Right hindlimb (tissue), 1 donor: Measurements from ENCODE around the gene FRMD4A.
"Not testable (repeated sequence)": the region's sequence is repeated elsewhere in the genome, so short reads cannot be mapped to it uniquely, and the experiment has no call there.

Experiments
- DNase-seq: peaks from one replicate; pipeline ENCODE4 v3.0.0-alpha.2; 2018

The FRMD4A gene

DNA sequence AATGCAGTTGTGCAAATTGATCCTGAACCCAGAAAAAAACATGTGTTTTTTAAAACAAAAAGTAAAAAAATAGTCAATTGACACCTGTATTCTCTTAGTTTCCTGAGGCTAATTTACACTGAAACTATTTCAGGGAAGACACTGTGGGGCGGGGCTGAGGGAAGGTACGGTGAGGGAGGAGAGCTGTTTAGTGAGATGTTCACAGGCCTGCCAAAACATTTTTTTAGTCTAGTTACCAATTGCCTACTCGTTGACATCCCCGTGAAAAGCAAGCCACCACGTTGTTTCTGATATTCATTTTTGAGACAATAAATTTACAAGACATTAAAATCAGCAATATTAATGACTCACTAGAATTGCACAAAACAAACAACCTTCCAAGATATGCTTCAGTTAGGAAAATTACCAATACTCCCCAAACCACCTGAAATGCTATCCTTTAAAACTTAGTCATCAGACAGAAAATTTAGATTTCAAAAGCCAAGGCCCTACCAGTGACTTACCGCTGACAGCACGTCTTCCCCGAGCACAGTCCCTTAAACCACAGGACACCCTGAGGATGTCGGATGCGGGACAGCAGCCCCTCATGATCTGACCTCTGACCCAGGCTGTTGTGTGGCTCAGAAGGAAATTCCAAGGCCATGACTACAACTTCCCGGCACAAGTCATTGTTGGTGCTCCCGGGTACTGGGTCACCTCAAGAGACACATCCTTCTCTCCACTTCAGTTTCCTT is 464.8 kb downstream of the FRMD4A start:
- no peak for DNase-seq

GRCh38 chr10:13865220-13865619 is 465.5 kb downstream of the FRMD4A start:
- DNase-seq = not testable (repeated sequence)

DNA sequence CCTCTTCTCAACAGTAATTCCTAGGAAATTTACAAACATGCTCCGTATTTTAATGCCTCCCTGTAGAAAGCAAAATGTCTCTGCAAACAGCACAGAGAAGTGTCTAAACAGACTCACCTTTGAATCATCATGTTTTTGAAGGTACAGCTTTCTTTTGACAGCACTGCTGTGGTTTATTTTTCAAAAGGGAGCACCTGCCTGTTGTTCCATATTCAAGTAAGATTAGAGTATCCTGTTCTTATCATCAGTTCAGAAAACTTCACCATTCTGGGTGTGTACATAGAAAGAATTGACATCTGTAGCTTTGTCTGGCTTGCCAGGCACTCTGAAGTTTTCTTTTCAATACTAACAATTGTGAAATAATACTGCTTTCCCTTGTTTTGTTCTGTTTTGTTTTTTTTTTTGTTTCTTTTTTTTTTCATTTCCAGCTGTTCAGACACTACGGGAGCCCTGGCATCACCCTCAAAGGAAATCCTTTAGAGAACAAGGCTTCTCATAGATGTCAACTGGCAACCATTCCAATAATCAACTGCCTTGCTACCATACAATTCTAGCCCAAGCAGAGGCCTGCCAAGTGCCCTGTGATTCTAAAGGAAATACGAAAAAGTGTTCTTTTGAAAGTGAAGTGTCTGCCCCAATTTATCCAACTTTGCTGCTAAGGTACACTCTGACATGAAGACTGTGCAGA is 468.0 kb downstream of the FRMD4A start:
- no peak for DNase-seq

- DNase-seq = no peak
Observed at GRCh38 chr10:13860886-13861285, 469.8 kb downstream of the FRMD4A start.

GRCh38 chr10:13859979-13860654 is 470.6 kb downstream of the FRMD4A start:
- DNase-seq = no peak

- no peak for DNase-seq
Observed at GRCh38 chr10:13858709-13859108, 472.0 kb downstream of the FRMD4A start.

- no peak for DNase-seq
Observed at GRCh38 chr10:13857451-13857850, 473.3 kb downstream of the FRMD4A start.

- DNase-seq = no peak
Observed at GRCh38 chr10:13853854-13854253, 476.9 kb downstream of the FRMD4A start.

GRCh38 chr10:13852872-13853271 is 477.9 kb downstream of the FRMD4A start:
- no peak for DNase-seq

DNA sequence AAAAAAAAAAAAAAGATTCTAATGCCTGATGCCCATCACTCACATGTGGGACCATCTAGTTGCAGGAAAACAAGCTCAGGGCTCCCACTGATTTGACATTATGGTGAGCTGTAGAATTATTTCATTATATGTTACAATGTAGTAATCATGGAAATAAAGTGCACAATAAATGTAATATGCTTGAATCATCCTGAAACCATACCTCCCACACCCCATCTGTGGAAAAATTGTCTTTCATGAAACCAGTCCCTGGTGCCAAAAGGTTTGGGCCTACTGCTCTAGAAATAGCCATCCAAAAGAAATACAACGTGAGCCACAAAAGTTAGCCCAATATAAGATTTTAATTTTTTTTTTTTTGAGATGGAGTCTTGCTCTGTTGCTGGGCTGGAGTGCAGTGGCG is 478.8 kb downstream of the FRMD4A start:
- DNase-seq = no peak

DNA sequence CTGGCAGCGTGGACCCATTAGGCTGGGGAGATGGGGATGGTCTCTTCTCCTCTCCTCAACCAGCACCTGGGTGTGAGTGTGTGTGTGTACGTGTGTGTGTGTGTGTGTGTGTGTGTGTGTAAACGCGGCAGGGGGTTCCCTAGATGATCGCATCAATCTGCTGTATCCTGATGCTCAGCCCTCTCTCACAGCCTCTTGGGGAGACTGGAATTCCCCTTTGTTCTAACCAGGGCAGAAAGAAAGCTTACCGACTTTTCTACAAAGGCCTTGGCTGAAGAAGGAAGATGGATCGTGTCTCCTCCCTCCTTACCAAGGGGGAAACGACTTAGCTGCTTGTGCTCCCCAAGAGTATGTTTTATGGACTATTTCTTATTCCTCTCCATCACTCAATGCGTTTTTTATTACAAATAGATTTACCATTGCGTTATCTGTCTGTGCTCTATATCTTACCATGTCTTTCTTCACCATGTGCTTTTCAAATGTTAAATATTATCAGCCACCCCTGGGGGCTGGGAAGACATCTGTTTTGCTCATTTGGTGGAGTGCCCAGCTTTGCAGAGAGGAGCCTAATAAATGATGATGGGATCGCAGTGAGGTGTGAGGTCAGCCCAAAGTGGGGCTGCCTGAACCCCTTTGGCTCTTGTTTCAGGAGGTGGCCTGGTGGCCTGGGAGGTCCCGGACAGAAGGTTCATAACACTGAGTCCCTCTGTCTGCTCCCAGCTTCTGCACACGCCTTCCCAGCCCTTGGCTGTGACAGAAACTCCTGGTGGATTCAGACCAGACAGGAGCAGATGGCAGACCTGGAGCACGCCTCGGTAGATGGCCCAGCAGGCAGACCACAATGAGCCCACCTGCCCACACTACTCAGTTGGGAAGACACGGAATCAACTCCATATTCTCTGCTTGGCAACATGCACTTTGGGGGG is 481.9 kb downstream of the FRMD4A start:
- DNase-seq = no peak

DNA sequence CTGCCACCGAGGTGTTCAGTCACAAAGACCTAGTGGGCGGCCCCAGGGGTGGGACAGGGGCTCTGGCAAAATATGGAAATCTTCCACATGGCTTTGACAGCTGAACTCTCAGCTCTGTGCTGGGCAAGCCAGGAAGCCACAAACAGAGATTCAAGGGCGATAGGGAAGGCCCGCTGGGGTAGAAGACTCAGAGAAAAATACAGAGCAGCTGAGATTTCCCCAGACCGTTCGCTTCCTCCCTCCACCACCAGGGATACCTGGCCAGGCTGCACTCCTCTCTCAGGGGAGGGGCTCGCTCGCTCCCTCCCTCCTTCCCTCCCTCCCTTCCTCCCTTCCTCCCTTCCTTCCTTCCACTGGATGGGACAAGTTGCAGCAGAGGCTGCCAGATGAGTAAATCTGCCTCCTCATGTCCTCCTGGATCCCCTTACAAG is 483.5 kb downstream of the FRMD4A start:
- no peak for DNase-seq

GRCh38 chr10:13845897-13846296 is 484.8 kb downstream of the FRMD4A start:
- DNase-seq = no peak

GRCh38 chr10:13844651-13845050 is 486.1 kb downstream of the FRMD4A start:
- DNase-seq = no peak

- no peak for DNase-seq
Observed at GRCh38 chr10:13842117-13842516, 488.6 kb downstream of the FRMD4A start.

DNA sequence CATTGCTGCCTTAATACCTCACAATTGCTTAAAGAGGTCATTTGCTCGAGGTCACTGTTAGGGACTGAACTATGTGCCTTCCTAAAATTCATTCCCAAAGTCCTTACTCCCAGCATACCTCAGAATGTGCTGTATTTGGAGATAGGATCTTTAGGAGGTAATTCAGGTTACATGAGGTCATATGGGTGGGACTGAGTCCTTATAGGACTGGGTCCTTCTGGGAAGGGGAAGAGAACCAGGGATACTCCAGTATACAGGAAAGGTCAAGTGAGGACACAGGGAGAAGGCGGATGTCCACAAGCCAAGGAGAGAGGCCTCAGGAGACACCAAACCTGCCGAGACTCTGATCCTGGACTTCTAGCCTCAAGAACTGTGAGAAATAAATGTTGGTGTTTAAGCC is 490.7 kb downstream of the FRMD4A start:
- DNase-seq = no peak

DNA sequence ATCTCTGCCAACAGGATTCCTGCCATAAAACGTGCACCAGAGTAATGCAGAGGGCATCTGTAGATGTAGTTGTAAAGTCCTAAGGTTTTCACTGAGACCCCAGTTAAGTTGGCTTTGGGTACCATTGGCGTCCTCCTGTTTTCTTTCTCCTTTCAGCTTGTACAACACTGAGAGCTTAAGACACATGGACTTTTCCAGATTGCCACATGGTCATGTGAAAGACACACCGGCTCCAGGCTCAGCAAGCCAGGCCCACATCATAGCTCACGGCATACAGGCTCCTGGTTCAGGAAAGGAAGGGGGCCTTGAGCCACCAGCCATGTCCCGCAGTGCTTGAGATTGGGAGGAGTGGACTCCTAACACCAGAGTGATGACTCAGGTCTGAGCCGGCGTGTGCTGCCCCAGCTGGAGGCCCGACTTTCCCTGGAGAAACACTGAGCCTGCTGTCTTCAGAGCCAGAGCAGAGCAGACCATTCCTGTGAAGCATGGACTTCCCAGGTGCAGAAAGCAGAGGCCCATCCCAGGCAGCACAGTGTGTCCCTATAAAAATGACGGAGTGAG is 491.2 kb downstream of the FRMD4A start:
- peak; percentile 52 for DNase-seq

DNA sequence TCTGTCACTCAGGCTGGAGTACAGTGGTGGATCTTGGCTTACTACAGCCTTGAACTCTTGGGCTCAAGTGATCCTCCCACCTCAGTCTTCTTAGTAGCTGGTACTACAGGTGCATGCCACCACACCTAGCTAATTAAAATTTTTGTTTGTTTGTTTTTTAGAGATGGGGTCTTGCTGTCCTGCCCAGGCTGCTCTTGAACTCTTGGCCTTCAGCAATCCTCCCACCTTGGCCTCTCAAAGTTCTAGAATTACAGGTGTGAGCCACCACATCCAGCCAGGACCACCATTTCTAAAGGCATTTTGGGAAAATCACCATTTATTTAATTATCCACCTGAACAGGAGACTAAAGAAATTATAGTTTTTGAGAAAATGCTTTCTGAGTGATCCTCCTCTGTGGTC is 491.7 kb downstream of the FRMD4A start:
- no peak for DNase-seq

DNA sequence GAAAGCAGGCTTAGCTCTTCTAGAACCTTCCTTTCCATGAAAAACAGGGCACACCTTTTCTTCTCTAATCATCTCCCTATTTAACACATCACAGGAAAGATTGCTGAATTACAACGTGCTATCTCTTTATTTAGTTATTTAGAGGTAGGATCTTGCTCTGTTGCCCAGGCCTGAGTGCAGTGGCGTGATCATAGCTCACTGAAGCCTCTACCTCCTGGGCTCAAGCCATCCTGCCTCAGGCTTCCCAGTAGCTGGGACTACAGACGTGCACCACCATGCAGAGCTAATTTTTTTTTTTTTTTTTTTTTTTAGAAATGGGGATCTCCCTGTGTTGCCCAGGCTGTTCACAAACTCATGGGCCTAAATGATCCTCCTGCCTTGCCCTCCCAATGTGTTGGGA is 492.8 kb downstream of the FRMD4A start:
- DNase-seq = no peak

- DNase-seq = peak; percentile 40
Observed at GRCh38 chr10:13834581-13835286, 496.0 kb downstream of the FRMD4A start.

- DNase-seq = peak; percentile 33
Observed at GRCh38 chr10:13831711-13832141, 499.0 kb downstream of the FRMD4A start.

- DNase-seq = no peak
Observed at GRCh38 chr10:13830385-13830784, 500.3 kb downstream of the FRMD4A start.
